SK-N-SH (cell line): Measurements from ENCODE around the gene CYBC1. TPM values are rescaled to one million over a fixed set of nuclear protein-coding genes. Genes with fewer than 3 reads are reported as not detected.

Experiments
- CTCF ChIA-PET: fragments of 300-600, 350-600 bp; formaldehyde crosslinking; extraction: SDS; loops from one replicate; lab custom pipeline; 2021; lab: Yijun Ruan, JAX
- POLR2A ChIA-PET: fragments of 350-600 bp; sonication (Branson Sonifier 250); formaldehyde crosslinking; extraction: SDS; loops from one replicate; lab custom pipeline; 2020; ENCODE audit warnings: antibody characterized with exemption, inconsistent platforms; lab: Yijun Ruan, JAX
- DNase-seq: peaks from one replicate; pipeline ENCODE4 v3.0.0; 2012
- H2AFZ ChIP-seq: fragments of 200-600 bp; sonication (generic); 2 replicates; pipeline ENCODE4 v1.8.1; 2016; ENCODE audit warnings: antibody characterized with exemption, mild to moderate bottlenecking, low read depth
- H3F3A ChIP-seq: fragments of 200-600 bp; sonication (generic); replicated peaks from 2 replicates; pipeline ENCODE3; 2016; ENCODE audit warnings: antibody characterized with exemption, mild to moderate bottlenecking; ENCODE audit not compliant: insufficient read depth
- H3K27ac ChIP-seq, 2 experiments: fragments of 200-500 bp in 1 of 2; fragments of 200-600 bp in 1 of 2; sonication (Bioruptor generic) in 1 of 2; sonication (generic), shearing (Covaris generic) in 1 of 2; 2 replicates each; pipeline versions ENCODE4 v1.5.1 to v1.6.1; 2014 to 2016; ENCODE audit warnings: low read depth in 2 of 2, inconsistent platforms in 1 of 2, low read length in 1 of 2, mild to moderate bottlenecking in 1 of 2, mixed read lengths in 1 of 2
- H3K27me3 ChIP-seq: fragments of 200-600 bp; sonication (generic), shearing (Covaris generic); 2 replicates; pipeline ENCODE4 v1.6.1; 2016; ENCODE audit warnings: mixed run types; ENCODE audit not compliant: insufficient read depth
- H3K36me3 ChIP-seq, 2 experiments: fragments of 200-500 bp in 1 of 2; fragments of 200-600 bp in 1 of 2; sonication (Bioruptor generic) in 1 of 2; sonication (generic) in 1 of 2; replicated peaks in 1 of 2; 2 replicates each; pipeline versions ENCODE3 to v1.5.1; 2014 to 2016; ENCODE audit warnings: low read length in 1 of 2, mild to moderate bottlenecking in 1 of 2; ENCODE audit not compliant: insufficient read depth in 2 of 2, control insufficient read depth in 1 of 2
- H3K4me1 ChIP-seq, 2 experiments: fragments of 200-500 bp in 1 of 2; fragments of 200-600 bp in 1 of 2; sonication (Bioruptor generic) in 1 of 2; sonication (generic), shearing (Covaris generic) in 1 of 2; 2 replicates each; pipeline versions ENCODE4 v1.5.1 to v1.6.1; 2014 to 2016; ENCODE audit warnings: low read depth in 1 of 2, low read length in 1 of 2, mixed run types in 1 of 2; ENCODE audit not compliant: insufficient read depth in 2 of 2, control insufficient read depth in 1 of 2
- H3K4me2 ChIP-seq: fragments of 200-600 bp; sonication (generic), shearing (Covaris generic); 2 replicates; pipeline ENCODE4 v1.6.1; 2017; ENCODE audit warnings: mixed run types
- H3K4me3 ChIP-seq, 2 experiments: fragments of 200-500 bp in 1 of 2; fragments of 200-600 bp in 1 of 2; sonication (Bioruptor generic) in 1 of 2; sonication (generic), shearing (Covaris generic) in 1 of 2; 2 replicates each; pipeline versions ENCODE4 v1.5.1 to v1.8.1; 2014 to 2016; ENCODE audit warnings: low read depth in 2 of 2, inconsistent platforms in 1 of 2, low read length in 1 of 2, mild to moderate bottlenecking in 1 of 2, mixed read lengths in 1 of 2, moderate library complexity in 1 of 2
- H3K79me2 ChIP-seq: fragments of 200-600 bp; sonication (generic); 2 replicates; pipeline ENCODE4 v1.8.1; 2017; ENCODE audit warnings: mild to moderate bottlenecking; ENCODE audit not compliant: insufficient read depth
- H3K9ac ChIP-seq: fragments of 200-600 bp; sonication (generic); 2 replicates; pipeline ENCODE4 v1.6.1; 2017; ENCODE audit warnings: mixed run types
- H3K9me2 ChIP-seq: fragments of 200-600 bp; sonication (generic); 2 replicates; pipeline ENCODE4 v1.6.1; 2017; ENCODE audit warnings: mixed run types
- H3K9me3 ChIP-seq: fragments of 200-600 bp; sonication (generic); 2 replicates; pipeline ENCODE4 v1.6.1; 2017; ENCODE audit warnings: mixed run types, mild to moderate bottlenecking, moderate library complexity
- H4K20me1 ChIP-seq: fragments of 200-600 bp; sonication (generic); 2 replicates; pipeline ENCODE4 v1.6.1; 2017; ENCODE audit warnings: mild to moderate bottlenecking, mixed run types; ENCODE audit not compliant: insufficient read depth
- ELF1 ChIP-seq: IDR thresholded peaks from 2 replicates; pipeline ENCODE4 v1.4.0; 2012
- FOXM1 ChIP-seq: IDR thresholded peaks from 2 replicates; pipeline ENCODE4 v1.4.0; 2012; ENCODE audit warnings: low read depth, mild to moderate bottlenecking
- GATA2 ChIP-seq: sonication (generic); formaldehyde crosslinking; IDR thresholded peaks from 2 replicates; pipeline ENCODE4 v1.5.0; 2020; ENCODE audit warnings: mild to moderate bottlenecking, missing genetic modification reagents
- MEF2A ChIP-seq: IDR thresholded peaks from 2 replicates; pipeline ENCODE4 v1.4.0; 2012; ENCODE audit warnings: low read depth, borderline replicate concordance
- MXI1 ChIP-seq: IDR thresholded peaks from 2 replicates; pipeline ENCODE4 v1.6.1; 2012; ENCODE audit warnings: mild to moderate bottlenecking, low read depth, low read length, improper control_type of control experiment
- NRF1 ChIP-seq: IDR thresholded peaks from 2 replicates; pipeline ENCODE4 v1.6.1; 2012; ENCODE audit warnings: low read depth, mild to moderate bottlenecking, low read length
- RFX5 ChIP-seq: IDR thresholded peaks from 2 replicates; pipeline ENCODE4 v1.6.1; 2012; ENCODE audit warnings: mild to moderate bottlenecking, improper control_type of control experiment, low read length
- RXRA ChIP-seq: IDR thresholded peaks from 2 replicates; pipeline ENCODE4 v1.4.0; 2012; ENCODE audit warnings: low read depth, mild to moderate bottlenecking, borderline replicate concordance
- WGBS: methylation state at CpG from one replicate; pipeline ENCODE4 v1.1.6; 2017; ENCODE audit warnings: low lambda C conversion rate; 5-methylcytosine and 5-hydroxymethylcytosine counted together
- polyA plus RNA-seq, 3 experiments: library from polyadenylated mRNA; depleted of rRNA; stranded (reverse); fragments of >200 nt; gene quantifications; 2 replicates each; pipeline ENCODE4 v1.2.3, GENCODE V29; 2012
- TF ChIP-seq, protein P1 (sequence below): fragments of 150-350 bp; IDR thresholded peaks from 2 replicates; pipeline ENCODE4 v1.6.1; 2017; ENCODE audit warnings: antibody characterized with exemption, low read length, low read depth, borderline replicate concordance
- TF ChIP-seq, protein P2 (sequence below): IDR thresholded peaks from 2 replicates; pipeline ENCODE4; 2012
- TF ChIP-seq, protein P3 (sequence below): IDR thresholded peaks from 2 replicates; pipeline ENCODE4 v1.4.0; 2012; ENCODE audit warnings: low read depth
- TF ChIP-seq, protein P4 (sequence below): fragments of 150-350 bp; IDR thresholded peaks from 2 replicates; pipeline ENCODE4 v1.6.1; 2016; ENCODE audit warnings: mild to moderate bottlenecking, low read depth, low read length
- TF ChIP-seq, protein P5 (sequence below): IDR thresholded peaks from 2 replicates; pipeline ENCODE4 v1.4.0; 2012; ENCODE audit warnings: low read depth, borderline replicate concordance

CYBC1 gene
- polyA plus RNA-seq, 1 of the 3 experiments (the other 2 are of a cell fraction): 165 TPM

DNA sequence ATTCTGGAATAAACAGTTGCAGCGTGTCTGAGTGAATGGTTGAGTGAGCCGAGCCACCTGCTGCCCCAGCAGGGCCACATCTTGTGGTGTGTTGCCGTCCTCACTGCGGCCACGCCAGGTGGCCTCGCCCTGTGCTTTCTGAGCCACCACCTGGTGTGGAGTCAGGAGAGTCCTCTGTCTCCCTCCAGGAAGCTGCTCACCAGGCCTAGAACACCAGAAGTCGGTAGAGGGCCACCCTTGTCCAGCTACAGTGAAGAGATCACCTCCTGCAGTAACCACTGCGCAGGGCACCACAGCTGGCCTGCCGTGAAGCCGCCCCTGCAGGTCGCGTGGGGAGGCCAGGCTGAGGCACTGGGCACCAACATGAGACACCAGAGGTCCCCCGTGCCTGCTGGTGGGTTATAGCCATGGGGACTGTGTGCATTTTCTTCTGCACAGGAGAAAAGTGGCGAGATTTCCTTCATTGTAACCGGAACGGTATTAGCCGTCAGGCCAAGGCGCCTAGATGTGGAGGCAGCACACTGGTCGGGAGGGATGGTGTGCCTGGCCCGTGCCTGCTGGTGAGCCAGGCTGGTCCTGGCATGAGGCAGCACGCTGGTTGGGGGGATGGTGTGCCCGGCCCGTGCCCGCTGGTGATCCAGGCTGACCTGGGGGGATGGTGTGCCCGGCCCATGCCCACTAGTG lies 40.1 kb upstream of the CYBC1 start:
- Histone ChIP-seq H3K27me3 (no peaks in the 10 kb centered on the region), H3K9ac (no peak overlapping the region)
- CTCF ChIA-PET: interaction anchor here (0.5 to 5.6 kb wide), 2 partner anchors 11 to 471 kb away, joined by 3 to 35 read pairs; no protein-coding TSS in a partner anchor

More for the DNA sequence above, 40.1 kb upstream of the CYBC1 start:
- H3K36me3 ChIP-seq: peaks cover 18 to 20% of the 10 kb centered on the region in 2 experiments
- POLR2A ChIA-PET: no interaction called here
- no peak overlapping the region for H3K4me2 ChIP-seq
- DNase-seq: no peak
- TF ChIP-seq RXRA (no peak), ELF1 (no peak), MEF2A (no peak), MXI1 (no peak), RFX5 (no peak), FOXM1 (no peak), NRF1 (no peak), GATA2 (CRISPR knock-in tag) (no peak)
- TF ChIP-seq, protein P1, sequence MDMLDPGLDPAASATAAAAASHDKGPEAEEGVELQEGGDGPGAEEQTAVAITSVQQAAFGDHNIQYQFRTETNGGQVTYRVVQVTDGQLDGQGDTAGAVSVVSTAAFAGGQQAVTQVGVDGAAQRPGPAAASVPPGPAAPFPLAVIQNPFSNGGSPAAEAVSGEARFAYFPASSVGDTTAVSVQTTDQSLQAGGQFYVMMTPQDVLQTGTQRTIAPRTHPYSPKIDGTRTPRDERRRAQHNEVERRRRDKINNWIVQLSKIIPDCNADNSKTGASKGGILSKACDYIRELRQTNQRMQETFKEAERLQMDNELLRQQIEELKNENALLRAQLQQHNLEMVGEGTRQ: no peak
- TF ChIP-seq, protein P2, sequence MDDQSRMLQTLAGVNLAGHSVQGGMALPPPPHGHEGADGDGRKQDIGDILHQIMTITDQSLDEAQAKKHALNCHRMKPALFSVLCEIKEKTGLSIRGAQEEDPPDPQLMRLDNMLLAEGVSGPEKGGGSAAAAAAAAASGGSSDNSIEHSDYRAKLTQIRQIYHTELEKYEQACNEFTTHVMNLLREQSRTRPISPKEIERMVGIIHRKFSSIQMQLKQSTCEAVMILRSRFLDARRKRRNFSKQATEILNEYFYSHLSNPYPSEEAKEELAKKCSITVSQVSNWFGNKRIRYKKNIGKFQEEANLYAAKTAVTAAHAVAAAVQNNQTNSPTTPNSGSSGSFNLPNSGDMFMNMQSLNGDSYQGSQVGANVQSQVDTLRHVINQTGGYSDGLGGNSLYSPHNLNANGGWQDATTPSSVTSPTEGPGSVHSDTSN: no peak
- TF ChIP-seq, protein P3, sequence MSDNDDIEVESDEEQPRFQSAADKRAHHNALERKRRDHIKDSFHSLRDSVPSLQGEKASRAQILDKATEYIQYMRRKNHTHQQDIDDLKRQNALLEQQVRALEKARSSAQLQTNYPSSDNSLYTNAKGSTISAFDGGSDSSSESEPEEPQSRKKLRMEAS: no peak
- TF ChIP-seq, protein P4, sequence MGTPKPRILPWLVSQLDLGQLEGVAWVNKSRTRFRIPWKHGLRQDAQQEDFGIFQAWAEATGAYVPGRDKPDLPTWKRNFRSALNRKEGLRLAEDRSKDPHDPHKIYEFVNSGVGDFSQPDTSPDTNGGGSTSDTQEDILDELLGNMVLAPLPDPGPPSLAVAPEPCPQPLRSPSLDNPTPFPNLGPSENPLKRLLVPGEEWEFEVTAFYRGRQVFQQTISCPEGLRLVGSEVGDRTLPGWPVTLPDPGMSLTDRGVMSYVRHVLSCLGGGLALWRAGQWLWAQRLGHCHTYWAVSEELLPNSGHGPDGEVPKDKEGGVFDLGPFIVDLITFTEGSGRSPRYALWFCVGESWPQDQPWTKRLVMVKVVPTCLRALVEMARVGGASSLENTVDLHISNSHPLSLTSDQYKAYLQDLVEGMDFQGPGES: no peak
- TF ChIP-seq, protein P5, sequence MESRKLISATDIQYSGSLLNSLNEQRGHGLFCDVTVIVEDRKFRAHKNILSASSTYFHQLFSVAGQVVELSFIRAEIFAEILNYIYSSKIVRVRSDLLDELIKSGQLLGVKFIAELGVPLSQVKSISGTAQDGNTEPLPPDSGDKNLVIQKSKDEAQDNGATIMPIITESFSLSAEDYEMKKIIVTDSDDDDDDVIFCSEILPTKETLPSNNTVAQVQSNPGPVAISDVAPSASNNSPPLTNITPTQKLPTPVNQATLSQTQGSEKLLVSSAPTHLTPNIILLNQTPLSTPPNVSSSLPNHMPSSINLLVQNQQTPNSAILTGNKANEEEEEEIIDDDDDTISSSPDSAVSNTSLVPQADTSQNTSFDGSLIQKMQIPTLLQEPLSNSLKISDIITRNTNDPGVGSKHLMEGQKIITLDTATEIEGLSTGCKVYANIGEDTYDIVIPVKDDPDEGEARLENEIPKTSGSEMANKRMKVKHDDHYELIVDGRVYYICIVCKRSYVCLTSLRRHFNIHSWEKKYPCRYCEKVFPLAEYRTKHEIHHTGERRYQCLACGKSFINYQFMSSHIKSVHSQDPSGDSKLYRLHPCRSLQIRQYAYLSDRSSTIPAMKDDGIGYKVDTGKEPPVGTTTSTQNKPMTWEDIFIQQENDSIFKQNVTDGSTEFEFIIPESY: no peak
- peaks cover 46% of the 10 kb centered on the region for H3F3A ChIP-seq
- H3K4me3 ChIP-seq: no peak overlapping the region
- 0 out of 2 replicates have a peak, but pooled peaks cover 3% of the 10 kb centered on the region for H4K20me1 ChIP-seq
- no peaks in the 10 kb centered on the region for H3K9me2 ChIP-seq
- no peak overlapping the region for H2AFZ ChIP-seq
- WGBS: 94% methylated on average over 21 of the region's 25 CpGs
- no peaks in the 10 kb centered on the region for H3K9me3 ChIP-seq
- H3K79me2 ChIP-seq: no peaks in the 10 kb centered on the region
- peaks cover 8 to 9% of the 10 kb centered on the region in 2 experiments; a peak in 2 of 4 replicates for H3K4me1 ChIP-seq
- no peak overlapping the region for H3K27ac ChIP-seq
